Lower lobe of right lung (tissue), 2 donors: ENCODE results near the gene PRSS33. TPM values are rescaled to one million over a fixed set of nuclear protein-coding genes. Genes with fewer than 3 reads are reported as not detected.
A peak's percentile ranks its signal among the peaks of the same experiment; 100 is the strongest.

ENCODE experiments used
- ATAC-seq, 2 donors: fragments of 200-7000 bp; cut with Tn5 transposase; one replicate each; pipeline ENCODE4 v1.9.1; 2020 to 2022; ENCODE audit warnings: mild to moderate bottlenecking in 2 of 2, moderate library complexity in 2 of 2
- DNase-seq: peaks from one replicate; pipeline ENCODE4 v3.0.0-alpha.2; 2020
- H3K27ac ChIP-seq: fragments of 200-600 bp; one replicate; pipeline ENCODE4 v1.8.0; 2022
- H3K27me3 ChIP-seq: fragments of 200-600 bp; one replicate; pipeline ENCODE4 v1.8.0; 2022; ENCODE audit warnings: low read depth
- H3K36me3 ChIP-seq: fragments of 200-600 bp; one replicate; pipeline ENCODE4 v1.8.0; 2022; ENCODE audit warnings: mild to moderate bottlenecking
- H3K4me1 ChIP-seq: fragments of 200-600 bp; one replicate; pipeline ENCODE4 v1.8.0; 2022
- H3K4me3 ChIP-seq: fragments of 200-600 bp; one replicate; pipeline ENCODE4 v1.8.0; 2022; ENCODE audit warnings: mild to moderate bottlenecking
- H3K9me3 ChIP-seq: fragments of 200-600 bp; one replicate; pipeline ENCODE4 v1.8.0; 2022
- CTCF ChIP-seq: fragments of 200-600 bp; IDR thresholded peaks from one replicate; pipeline ENCODE4 v1.8.0; 2022; ENCODE audit warnings: antibody characterized with exemption, mild to moderate bottlenecking
- intact Hi-C: fragments of 100-400 bp; cut with DNase I; formaldehyde crosslinking; loops from one replicate; pipeline ENCODE4 v1.11.0; 2022
- total RNA-seq: library from RNA; stranded (reverse); fragmentation: NEBNext Ultra II Directional; extraction: Animal tissue kit (Norgen Biotek cat#: 25700); gene quantifications from one replicate; pipeline ENCODE4 v1.2.1, GENCODE V29; 2021
- donor health status: DM: no; HTN: yes; CAD: no; lungs with severe emphysema.

Gene PRSS33
- total RNA-seq, 1 donor from 2014 or later = not detected

DNA sequence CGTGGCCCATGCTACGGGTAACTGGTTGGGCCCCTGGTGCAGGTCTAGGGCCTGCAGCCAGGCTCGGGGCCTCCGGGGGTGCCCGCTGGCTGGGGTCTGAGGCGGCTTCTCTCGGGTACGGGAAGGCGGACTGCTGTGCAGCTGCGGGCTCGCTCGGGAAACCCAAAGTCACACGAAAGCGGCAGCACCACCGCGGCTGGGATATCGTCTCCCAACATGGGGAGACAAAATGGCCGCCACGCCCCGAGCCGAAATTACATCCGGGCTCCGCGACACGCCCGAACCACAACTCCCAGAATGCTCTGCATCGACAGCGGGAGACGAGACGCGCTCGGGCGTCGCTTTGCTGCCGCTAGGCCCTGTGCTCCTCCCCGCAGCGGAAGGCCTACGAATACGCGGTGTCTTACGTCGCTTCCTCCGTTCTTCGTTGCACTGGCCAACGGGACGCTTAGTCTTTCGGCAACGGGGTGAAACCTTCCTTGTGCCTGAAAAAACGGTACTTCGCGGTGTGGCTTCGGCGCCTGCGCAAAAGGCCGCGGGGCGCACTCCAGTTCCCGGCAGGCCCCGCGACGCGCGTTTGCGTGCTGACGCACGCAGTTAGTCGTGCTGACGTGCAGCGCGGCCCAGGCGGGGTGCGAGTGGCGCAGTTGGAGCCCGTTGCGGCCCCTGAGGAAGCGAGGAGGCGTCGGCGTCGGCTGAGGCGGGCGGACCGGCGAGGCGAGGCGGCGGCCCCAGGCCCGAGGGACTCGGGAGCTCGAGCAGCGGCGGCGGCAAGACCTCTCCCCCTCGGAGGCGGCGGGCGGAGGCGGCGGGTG is 35.1 kb downstream of the PRSS33 start, which contains the start of gene SRRM2:
Gene SRRM2 (plus strand): TSS at position 604 of the 815 bp plus-strand sequence. CDS start 3,727 bp downstream, outside the sequence.
- intact Hi-C loops = no loop called here
- Histone ChIP-seq H3K4me3 (peak within 1 kb of the TSS; percentile 92), H3K9me3 (no peaks in the 10 kb centered on the region), H3K4me1 (peaks cover 38% of the 10 kb centered on the region), H3K36me3 (peaks cover 10% of the 10 kb centered on the region), H3K27me3 (no peaks in the 10 kb centered on the region), H3K27ac (peak within 1 kb of the TSS; percentile 99)
- DNase-seq (peak; percentile 96), ATAC-seq (peak; percentile 96 to 97)
- no peak for TF ChIP-seq CTCF

- Histone ChIP-seq H3K27me3 (no peaks in the 10 kb centered on the region), H3K36me3 (peaks cover 5% of the 10 kb centered on the region), H3K4me3 (peak overlapping the region; percentile 92), H3K27ac (peak overlapping the region; percentile 99), H3K9me3 (no peaks in the 10 kb centered on the region), H3K4me1 (peaks cover 32% of the 10 kb centered on the region)
- intact Hi-C loops = no loop called here
- DNase-seq (peak; percentile 57), ATAC-seq (no peak)
- TF ChIP-seq CTCF = no peak
Observed at GRCh38 chr16:2751577-2752034, 35.8 kb downstream of the PRSS33 start.

DNA sequence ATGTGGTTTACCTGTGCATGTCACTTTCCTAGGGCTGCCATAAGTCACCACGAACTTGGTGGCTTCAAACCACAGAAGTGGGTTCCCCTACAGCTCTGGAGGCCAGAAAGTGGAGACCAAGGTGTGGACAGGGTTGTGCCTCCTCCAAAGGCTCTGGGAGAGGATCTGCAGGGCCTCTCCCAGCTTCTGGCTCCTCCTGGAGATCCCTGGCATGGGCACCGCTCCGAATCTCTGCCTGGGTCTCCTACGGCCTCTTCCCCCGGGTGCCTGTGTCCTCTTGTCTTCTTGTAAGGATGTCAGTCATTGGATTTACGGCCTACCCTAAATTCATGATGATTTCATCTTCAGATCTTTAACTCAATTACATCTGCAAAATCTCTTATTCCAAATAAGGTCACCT is 37.4 kb downstream of the PRSS33 start:
- DNase-seq (peak; percentile 15), ATAC-seq (no peak)
- no peak overlapping the region for H3K27ac ChIP-seq
- no peak overlapping the region for H3K4me3 ChIP-seq
- no peaks in the 10 kb centered on the region for H3K9me3 ChIP-seq
- H3K4me1 ChIP-seq = peaks cover 16% of the 10 kb centered on the region
- TF ChIP-seq CTCF = no peak
- no peaks in the 10 kb centered on the region for H3K27me3 ChIP-seq
- intact Hi-C loops = no loop called here
- H3K36me3 ChIP-seq = no peaks in the 10 kb centered on the region

DNA sequence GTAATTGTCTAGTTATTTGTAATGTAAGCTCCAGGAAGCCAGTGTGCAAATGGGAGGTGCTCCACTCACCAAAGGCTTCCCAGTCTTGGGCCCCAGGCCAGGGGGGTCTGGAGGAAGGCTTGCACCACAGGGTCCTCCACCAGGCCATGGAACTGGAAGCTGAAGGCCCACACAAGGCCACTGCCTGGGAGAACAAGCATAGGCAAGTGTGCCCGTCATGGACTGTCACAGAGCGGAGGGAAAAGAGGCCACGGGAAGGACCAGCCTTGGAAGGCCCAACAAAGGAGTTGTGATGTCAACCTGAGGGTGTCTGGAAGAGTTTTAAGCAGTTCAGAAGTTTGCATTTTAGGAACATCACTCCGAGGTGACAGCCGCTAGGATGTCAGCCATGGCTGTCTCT is 37.9 kb downstream of the PRSS33 start:
- Histone ChIP-seq H3K4me3 (no peak overlapping the region), H3K27me3 (no peaks in the 10 kb centered on the region), H3K9me3 (no peaks in the 10 kb centered on the region), H3K27ac (no peak overlapping the region), H3K4me1 (peaks cover 11% of the 10 kb centered on the region), H3K36me3 (no peaks in the 10 kb centered on the region)
- no peak for TF ChIP-seq CTCF
- intact Hi-C loops = no loop called here
- no peak for ATAC-seq
- DNase-seq = peak; percentile 24

- no peak for TF ChIP-seq CTCF
- peak; percentile 28 for DNase-seq
Observed at GRCh38 chr16:2748757-2749455, 38.5 kb downstream of the PRSS33 start.

More at GRCh38 chr16:2748757-2749455, 38.5 kb downstream of the PRSS33 start:
- Histone ChIP-seq H3K27me3 (no peaks in the 10 kb centered on the region), H3K27ac (no peak overlapping the region), H3K9me3 (no peaks in the 10 kb centered on the region), H3K4me1 (peaks cover 7% of the 10 kb centered on the region), H3K4me3 (no peak overlapping the region), H3K36me3 (no peaks in the 10 kb centered on the region)
- no peak for ATAC-seq
- intact Hi-C loops = no loop called here
